ENCODE results near the gene GREB1L.
A peak's percentile ranks its signal among the peaks of the same experiment; 100 is the strongest.
"Not testable (repeated sequence)": the region's sequence is repeated elsewhere in the genome, so short reads cannot be mapped to it uniquely, and the experiment has no call there.

GREB1L gene

GRCh38 chr18:21242141-21242779 lies at the start of gene GREB1L:
Gene GREB1L (plus strand): TSS chr18:21242232. CDS start chr18:21383519, 141,287 bp downstream.
- DNase-seq: peak; percentile 47 to 73

GRCh38 chr18:21192308-21192624 lies 49.8 kb upstream of the GREB1L start:
- no peak for DNase-seq

GRCh38 chr18:21194871-21195771 lies 46.9 kb upstream of the GREB1L start:
- peak; percentile 26 to 28 for DNase-seq

- no peak for DNase-seq
These were observed 45.6 kb upstream of the GREB1L start for GRCh38 chr18:21196426-21196825.

- no peak for DNase-seq
These were observed 38.9 kb upstream of the GREB1L start for GRCh38 chr18:21203126-21203525.

- no peak for DNase-seq
These were observed 38.3 kb upstream of the GREB1L start for GRCh38 chr18:21203542-21204241.

GRCh38 chr18:21205695-21206094 lies 36.3 kb upstream of the GREB1L start:
- no peak for DNase-seq

GRCh38 chr18:21210278-21210677 lies 31.8 kb upstream of the GREB1L start:
- DNase-seq: no peak

- DNase-seq: no peak
These were observed 31.2 kb upstream of the GREB1L start for GRCh38 chr18:21210784-21211183.

- DNase-seq: not testable (repeated sequence)
These were observed 27.6 kb upstream of the GREB1L start for GRCh38 chr18:21214409-21214808.

GRCh38 chr18:21215490-21215889 lies 26.5 kb upstream of the GREB1L start:
- DNase-seq: no peak

GRCh38 chr18:21218862-21219261 lies 23.2 kb upstream of the GREB1L start:
- DNase-seq: no peak

GRCh38 chr18:21230436-21230835 lies 11.6 kb upstream of the GREB1L start:
- no peak for DNase-seq

GRCh38 chr18:21241301-21242048 lies 557 bp upstream of the GREB1L start:
- no peak for DNase-seq

GRCh38 chr18:21242780-21243401 lies 859 bp downstream of the GREB1L start:
- no peak for DNase-seq

GRCh38 chr18:21254576-21254975 lies 12.5 kb downstream of the GREB1L start:
- DNase-seq: no peak

- no peak for DNase-seq
These were observed 13.2 kb downstream of the GREB1L start for GRCh38 chr18:21255211-21255610.

GRCh38 chr18:21257386-21257785 lies 15.4 kb downstream of the GREB1L start:
- DNase-seq: no peak

GRCh38 chr18:21260621-21261020 lies 18.6 kb downstream of the GREB1L start:
- no peak for DNase-seq

- no peak for DNase-seq
These were observed 19.3 kb downstream of the GREB1L start for GRCh38 chr18:21261352-21261751.

- DNase-seq: no peak
These were observed 20.2 kb downstream of the GREB1L start for GRCh38 chr18:21262244-21262643.

- DNase-seq: peak in 1 of 2 experiments; percentile 33
These were observed 20.9 kb downstream of the GREB1L start for GRCh38 chr18:21262979-21263378.

Data from NCI-H1930 (cell line).